Activated T-helper 1 cell treated with anti-CD3 and anti-CD28 coated beads, Interleukin-12 subunit alpha, Interleukin-12 subunit beta, Interleukin-2, Interleukin-4 antibody, amounts not matched to agents 30 ng/mL and 10 ng/mL and 1 ng/mL, durations not matched to agents 14 hours and 24 hours and 36 hours (primary cell): ENCODE results near the gene ADCY10. TPM values are rescaled to one million over a fixed set of nuclear protein-coding genes. Genes with fewer than 3 reads are reported as not detected.

ENCODE experiments used
- DNase-seq: peaks from one replicate; pipeline ENCODE4 v3.0.0; 2021; ENCODE audit warnings: low spot score
- H3K27ac Mint-ChIP-seq: one replicate; pipeline ENCODE4 v1.8.0; 2021; ENCODE audit warnings: mild to moderate bottlenecking, mixed read lengths
- H3K27me3 Mint-ChIP-seq: one replicate; pipeline ENCODE4 v1.8.0; 2022; ENCODE audit warnings: mild to moderate bottlenecking, moderate library complexity, mixed read lengths; ENCODE audit not compliant: insufficient read depth
- H3K36me3 Mint-ChIP-seq: one replicate; pipeline ENCODE4 v1.8.0; 2021; ENCODE audit warnings: low read depth, mixed read lengths
- H3K4me1 Mint-ChIP-seq: one replicate; pipeline ENCODE4 v1.8.0; 2021; ENCODE audit warnings: low read depth, mixed read lengths
- H3K4me3 Mint-ChIP-seq: one replicate; pipeline ENCODE4 v1.8.0; 2021; ENCODE audit warnings: mild to moderate bottlenecking, moderate library complexity, mixed read lengths
- H3K9me3 Mint-ChIP-seq: one replicate; pipeline ENCODE4 v1.8.0; 2021; ENCODE audit warnings: mixed read lengths
- intact Hi-C: fragments of 100-400 bp; cut with micrococcal nuclease; formaldehyde crosslinking; loops from one replicate; pipeline ENCODE4 v1.15.1; 2024
- total RNA-seq: library from RNA; stranded (reverse); gene quantifications from 2 replicates; pipeline ENCODE4 v1.2.3, GENCODE V29; 2022

Gene ADCY10
- total RNA-seq, 1 donor from 2014 or later: not detected

GRCh38 chr1:167805041-167805556 lies 108.8 kb downstream of the ADCY10 start:
- Mint-ChIP-seq H3K9me3 (no peaks in the 10 kb centered on the region), H3K27ac (peak overlapping the region; percentile 77), H3K4me3 (no peak overlapping the region), H3K4me1 (peaks cover 41% of the 10 kb centered on the region), H3K36me3 (peaks cover 4% of the 10 kb centered on the region), H3K27me3 (no peaks in the 10 kb centered on the region)
- intact Hi-C loops: loop anchor here (10.0 kb wide), 1 partner anchor 600 kb away; no protein-coding TSS in a partner anchor
- DNase-seq: no peak

- Mint-ChIP-seq H3K36me3 (peaks cover 4% of the 10 kb centered on the region), H3K27ac (peak overlapping the region; percentile 87), H3K27me3 (no peaks in the 10 kb centered on the region), H3K4me3 (peak overlapping the region; percentile 58), H3K4me1 (peaks cover 41% of the 10 kb centered on the region), H3K9me3 (no peaks in the 10 kb centered on the region)
- intact Hi-C loops: loop anchor here (1.0 to 10.0 kb wide), 11 partner anchors 19 to 601 kb away; partner anchors contain the start of genes CREG1, DCAF6, MPZL1 and RCSD1
- DNase-seq: peak; percentile 84
These were observed 110.4 kb downstream of the ADCY10 start for GRCh38 chr1:167803358-167804207.

GRCh38 chr1:167802235-167802634 lies 111.7 kb downstream of the ADCY10 start:
- Mint-ChIP-seq H3K4me1 (peaks cover 39% of the 10 kb centered on the region), H3K27ac (no peak overlapping the region), H3K27me3 (no peaks in the 10 kb centered on the region), H3K9me3 (no peaks in the 10 kb centered on the region), H3K36me3 (peaks cover 4% of the 10 kb centered on the region), H3K4me3 (no peak overlapping the region)
- no peak for DNase-seq
- intact Hi-C loops: loop anchor here (2.0 to 10.0 kb wide), 3 partner anchors 17 to 603 kb away; partner anchors contain the start of gene CREG1

- Mint-ChIP-seq H3K4me3 (no peak overlapping the region), H3K27ac (no peak overlapping the region), H3K9me3 (no peaks in the 10 kb centered on the region), H3K4me1 (peaks cover 40% of the 10 kb centered on the region), H3K36me3 (peaks cover 4% of the 10 kb centered on the region), H3K27me3 (no peaks in the 10 kb centered on the region)
- DNase-seq: no peak
- intact Hi-C loops: loop anchor here (5.0 to 10.0 kb wide), 2 partner anchors 248 to 605 kb away; partner anchors contain the start of gene CREG1
These were observed 113.7 kb downstream of the ADCY10 start for GRCh38 chr1:167800251-167800650.

- Mint-ChIP-seq H3K4me3 (no peak overlapping the region), H3K27me3 (no peaks in the 10 kb centered on the region), H3K4me1 (peaks cover 35% of the 10 kb centered on the region), H3K36me3 (peaks cover 4% of the 10 kb centered on the region), H3K9me3 (no peaks in the 10 kb centered on the region), H3K27ac (no peak overlapping the region)
- no peak for DNase-seq
- intact Hi-C loops: loop anchor here (5.0 to 10.0 kb wide), 2 partner anchors 247 to 605 kb away; partner anchors contain the start of gene CREG1
These were observed 114.2 kb downstream of the ADCY10 start for GRCh38 chr1:167799747-167800146.

DNA sequence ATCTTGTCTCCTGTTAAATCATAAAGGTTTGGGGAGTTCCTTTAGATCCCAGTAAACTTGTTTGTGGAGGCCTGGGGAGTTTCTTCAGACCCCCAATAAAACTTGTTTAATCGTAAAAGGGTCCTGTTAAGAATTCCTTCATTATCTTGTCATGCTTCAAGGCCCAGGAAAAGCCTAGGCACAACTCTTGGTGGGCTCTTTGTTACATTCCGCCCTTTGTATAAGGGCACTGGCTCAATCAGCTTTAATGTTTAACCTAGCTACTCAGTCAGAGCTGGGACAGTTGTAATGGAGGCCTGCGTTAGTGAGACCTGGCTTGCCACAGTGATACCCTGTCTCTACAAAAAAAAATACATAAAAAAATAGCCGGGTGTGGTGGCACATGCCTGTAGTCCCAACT lies 115.0 kb downstream of the ADCY10 start:
- no peak overlapping the region for H3K4me3 Mint-ChIP-seq
- peaks cover 27% of the 10 kb centered on the region for H3K4me1 Mint-ChIP-seq
- no peaks in the 10 kb centered on the region for H3K27me3 Mint-ChIP-seq
- no peaks in the 10 kb centered on the region for H3K9me3 Mint-ChIP-seq
- DNase-seq: no peak
- H3K36me3 Mint-ChIP-seq: peaks cover 6% of the 10 kb centered on the region
- intact Hi-C loops: no loop called here
- H3K27ac Mint-ChIP-seq: no peak overlapping the region

DNA sequence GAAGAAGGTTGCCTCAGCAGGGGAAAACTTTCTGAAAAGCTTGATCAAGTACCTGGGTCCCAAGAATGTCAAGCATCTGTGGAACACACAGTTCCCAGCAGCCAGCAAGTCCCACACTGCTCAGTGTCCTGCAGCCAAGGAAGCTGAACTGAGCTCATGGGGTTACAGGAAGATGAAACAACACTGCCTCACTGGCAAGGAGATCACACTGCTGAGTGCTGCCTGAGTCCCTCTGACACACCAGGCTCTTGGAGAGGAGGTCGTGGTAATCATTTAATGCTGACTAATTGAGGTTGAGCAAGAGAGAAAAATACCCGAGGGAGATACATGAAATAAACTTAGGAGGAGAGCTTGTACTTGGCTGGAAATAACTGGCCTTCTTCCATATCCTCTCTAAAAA lies 116.9 kb downstream of the ADCY10 start:
- no peaks in the 10 kb centered on the region for H3K27me3 Mint-ChIP-seq
- intact Hi-C loops: no loop called here
- H3K9me3 Mint-ChIP-seq: no peaks in the 10 kb centered on the region
- H3K4me1 Mint-ChIP-seq: peaks cover 12% of the 10 kb centered on the region
- no peak for DNase-seq
- peaks cover 7% of the 10 kb centered on the region for H3K36me3 Mint-ChIP-seq
- H3K4me3 Mint-ChIP-seq: no peak overlapping the region
- peak overlapping the region; percentile 53 for H3K27ac Mint-ChIP-seq

DNA sequence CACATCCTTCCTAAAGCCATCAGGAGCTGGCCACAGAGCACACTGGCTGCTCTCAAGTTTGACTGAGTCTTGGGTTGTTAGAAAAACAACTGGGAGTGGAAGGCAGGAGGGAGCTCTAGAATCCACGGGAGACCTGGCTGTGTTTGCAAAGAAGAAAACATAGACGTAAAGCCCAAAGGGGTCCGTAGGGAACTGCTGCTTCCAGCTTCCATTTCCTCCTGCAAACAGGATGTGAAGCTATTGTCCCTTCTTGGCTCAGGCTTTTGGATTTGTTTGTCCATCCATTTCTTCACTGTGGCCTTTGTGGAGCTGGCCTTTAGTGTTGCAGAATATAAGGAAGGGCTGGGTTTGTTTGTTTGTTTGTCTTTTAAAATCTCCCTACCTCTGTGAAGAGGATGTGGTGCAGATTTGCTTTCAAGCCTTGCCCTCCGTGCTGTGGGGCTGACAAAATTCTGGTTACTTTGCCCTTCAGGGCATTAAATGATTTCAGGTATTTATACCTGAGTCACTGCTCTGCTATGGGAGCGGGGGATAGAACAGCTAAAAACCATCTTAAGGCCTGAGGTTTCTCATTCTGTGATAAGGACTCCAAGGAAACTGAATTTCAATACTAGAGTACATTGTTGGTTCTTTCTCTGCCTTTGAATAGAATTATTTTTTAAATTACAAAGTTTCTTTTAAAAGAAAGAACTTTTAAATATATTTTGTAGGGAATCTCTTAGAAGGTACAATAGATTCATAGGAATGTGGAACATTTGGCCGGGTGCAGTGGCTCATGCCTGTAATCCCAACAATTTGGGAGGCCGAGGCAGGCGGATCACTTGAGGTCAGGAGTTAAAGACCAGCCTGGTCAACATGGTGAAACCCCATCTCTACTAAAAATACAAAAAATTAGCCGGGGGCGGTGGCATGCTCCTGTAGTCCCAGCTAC lies 117.9 kb downstream of the ADCY10 start:
- DNase-seq: no peak
- H3K36me3 Mint-ChIP-seq: peaks cover 8% of the 10 kb centered on the region
- peaks cover 12% of the 10 kb centered on the region for H3K4me1 Mint-ChIP-seq
- H3K9me3 Mint-ChIP-seq: no peaks in the 10 kb centered on the region
- no peak overlapping the region for H3K27ac Mint-ChIP-seq
- no peak overlapping the region for H3K4me3 Mint-ChIP-seq
- intact Hi-C loops: no loop called here
- no peaks in the 10 kb centered on the region for H3K27me3 Mint-ChIP-seq

GRCh38 chr1:167794043-167794442 lies 119.9 kb downstream of the ADCY10 start:
- H3K9me3 Mint-ChIP-seq: no peaks in the 10 kb centered on the region
- peaks cover 16% of the 10 kb centered on the region for H3K4me1 Mint-ChIP-seq
- intact Hi-C loops: no loop called here
- H3K4me3 Mint-ChIP-seq: no peak overlapping the region
- H3K27me3 Mint-ChIP-seq: no peaks in the 10 kb centered on the region
- H3K36me3 Mint-ChIP-seq: peaks cover 13% of the 10 kb centered on the region
- no peak overlapping the region for H3K27ac Mint-ChIP-seq
- no peak for DNase-seq

- Mint-ChIP-seq H3K4me3 (no peak overlapping the region), H3K27ac (no peak overlapping the region), H3K27me3 (no peaks in the 10 kb centered on the region), H3K4me1 (peaks cover 13% of the 10 kb centered on the region), H3K36me3 (peaks cover 21% of the 10 kb centered on the region), H3K9me3 (no peaks in the 10 kb centered on the region)
- no peak for DNase-seq
- intact Hi-C loops: no loop called here
These were observed 121.8 kb downstream of the ADCY10 start for GRCh38 chr1:167792188-167792565.

DNA sequence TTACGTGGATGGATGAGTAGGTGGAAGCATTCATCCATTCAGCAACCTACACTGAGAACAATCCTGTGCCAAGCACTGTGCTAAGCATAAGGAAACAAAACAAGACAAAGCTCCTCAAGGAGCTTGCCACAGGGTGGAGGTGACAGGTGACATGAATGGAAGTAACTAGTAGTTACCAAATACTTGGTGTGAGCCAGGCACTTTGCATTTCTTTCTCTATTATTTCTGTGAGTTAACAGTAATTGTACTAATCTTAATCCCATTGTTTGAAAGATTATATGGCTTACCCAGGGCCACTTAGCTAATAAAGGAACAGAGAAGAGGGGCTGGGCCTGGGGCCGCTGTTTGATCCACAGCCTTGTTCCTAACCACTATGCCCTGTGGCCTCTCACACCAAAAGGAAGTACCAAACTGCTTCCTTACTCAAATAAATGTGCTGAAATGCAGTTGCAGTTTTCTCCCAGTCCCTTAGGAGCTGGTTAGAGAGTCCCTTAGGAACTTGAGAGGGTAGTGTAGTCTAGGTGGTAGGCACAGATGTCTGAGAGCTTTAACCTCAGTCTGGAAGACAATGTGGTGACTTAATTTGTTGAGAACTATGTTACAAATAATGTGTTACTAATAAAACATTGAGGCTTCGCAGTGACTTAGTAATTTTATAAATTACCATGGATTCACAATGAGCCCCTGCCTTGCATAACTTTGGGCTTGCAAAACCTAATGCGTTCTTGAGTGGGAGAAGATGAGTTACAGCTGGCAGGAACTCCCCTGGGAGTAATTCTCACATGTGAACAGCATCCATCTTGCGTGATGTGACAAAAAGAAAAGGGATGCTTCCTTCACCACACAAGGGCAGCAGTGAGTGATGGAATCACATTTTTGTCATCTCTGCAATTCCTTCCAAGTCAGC lies 122.4 kb downstream of the ADCY10 start:
- Mint-ChIP-seq H3K27me3 (no peaks in the 10 kb centered on the region), H3K4me3 (no peak overlapping the region), H3K9me3 (no peaks in the 10 kb centered on the region), H3K27ac (no peak overlapping the region), H3K36me3 (peaks cover 21% of the 10 kb centered on the region), H3K4me1 (peaks cover 9% of the 10 kb centered on the region)
- DNase-seq: no peak
- intact Hi-C loops: no loop called here

GRCh38 chr1:167790117-167790516 lies 123.8 kb downstream of the ADCY10 start:
- Mint-ChIP-seq H3K4me1 (peaks cover 11% of the 10 kb centered on the region), H3K9me3 (no peaks in the 10 kb centered on the region), H3K36me3 (peaks cover 21% of the 10 kb centered on the region), H3K27ac (no peak overlapping the region), H3K4me3 (no peak overlapping the region), H3K27me3 (no peaks in the 10 kb centered on the region)
- intact Hi-C loops: no loop called here
- DNase-seq: no peak
